Endothelial cell (in vitro differentiated cells): ENCODE data around the gene TTLL7. TPM values are rescaled to one million over a fixed set of nuclear protein-coding genes. Genes with fewer than 3 reads are reported as not detected.

Experiments
- DNase-seq: peaks from one replicate; pipeline ENCODE4 v3.0.0; 2021; ENCODE audit warnings: low spot score
- H3K27ac Mint-ChIP-seq: one replicate; pipeline ENCODE4 v1.8.0; 2021; ENCODE audit warnings: mixed read lengths, inconsistent platforms; ENCODE audit not compliant: unreplicated experiment
- H3K27me3 Mint-ChIP-seq: one replicate; pipeline ENCODE4 v1.8.0; 2021; ENCODE audit warnings: mild to moderate bottlenecking, moderate library complexity, mixed read lengths, inconsistent platforms; ENCODE audit not compliant: unreplicated experiment
- H3K36me3 Mint-ChIP-seq: one replicate; pipeline ENCODE4 v1.8.0; 2021; ENCODE audit warnings: mild to moderate bottlenecking, low read depth, mixed read lengths, inconsistent platforms; ENCODE audit not compliant: unreplicated experiment
- H3K4me1 Mint-ChIP-seq: one replicate; pipeline ENCODE4 v1.8.0; 2021; ENCODE audit warnings: mild to moderate bottlenecking, mixed read lengths, inconsistent platforms; ENCODE audit not compliant: unreplicated experiment
- H3K4me3 Mint-ChIP-seq: one replicate; pipeline ENCODE4 v1.8.0; 2021; ENCODE audit warnings: mild to moderate bottlenecking, mixed read lengths, inconsistent platforms; ENCODE audit not compliant: unreplicated experiment
- H3K9me3 Mint-ChIP-seq: one replicate; pipeline ENCODE4 v1.8.0; 2021; ENCODE audit warnings: mixed read lengths, inconsistent platforms; ENCODE audit not compliant: unreplicated experiment
- CTCF ChIP-seq: fragments of 200-600 bp; sonication (generic); IDR thresholded peaks from one replicate; pipeline ENCODE4 v1.5.0; 2021; ENCODE audit warnings: antibody characterized with exemption; ENCODE audit not compliant: unreplicated experiment
- total RNA-seq: library from RNA; stranded (reverse); fragmentation: NEBNext Ultra II Directional; extraction: Animal tissue kit (Norgen Biotek cat#: 25700); gene quantifications from one replicate; pipeline ENCODE4 v1.2.1, GENCODE V29; 2021; ENCODE audit not compliant: unreplicated experiment

Gene TTLL7
- total RNA-seq, 1 donor from 2014 or later: 2.7 TPM

- no peak for TF ChIP-seq CTCF
- Mint-ChIP-seq H3K27ac (no peak overlapping the region), H3K36me3 (no peaks in the 10 kb centered on the region), H3K27me3 (no peaks in the 10 kb centered on the region), H3K4me3 (no peak overlapping the region), H3K9me3 (no peaks in the 10 kb centered on the region), H3K4me1 (no peaks in the 10 kb centered on the region)
- no peak for DNase-seq
These were observed 86.1 kb downstream of the TTLL7 start for GRCh38 chr1:83912876-83913275.

- no peak for DNase-seq
- TF ChIP-seq CTCF: no peak
- no peaks in the 10 kb centered on the region for H3K27me3 Mint-ChIP-seq
- H3K9me3 Mint-ChIP-seq: no peaks in the 10 kb centered on the region
- no peaks in the 10 kb centered on the region for H3K4me1 Mint-ChIP-seq
- no peak overlapping the region for H3K4me3 Mint-ChIP-seq
- H3K27ac Mint-ChIP-seq: no peak overlapping the region
- H3K36me3 Mint-ChIP-seq: no peaks in the 10 kb centered on the region
These were observed 88.5 kb downstream of the TTLL7 start for GRCh38 chr1:83910461-83910860.

GRCh38 chr1:83909687-83910086 is 89.2 kb downstream of the TTLL7 start:
- no peak for DNase-seq

GRCh38 chr1:83905315-83905907 is 93.5 kb downstream of the TTLL7 start:
- DNase-seq: peak; percentile 5
- Mint-ChIP-seq H3K36me3 (no peaks in the 10 kb centered on the region), H3K4me3 (no peak overlapping the region), H3K27me3 (no peaks in the 10 kb centered on the region), H3K9me3 (no peaks in the 10 kb centered on the region), H3K4me1 (no peaks in the 10 kb centered on the region), H3K27ac (no peak overlapping the region)
- peak; percentile 86 for TF ChIP-seq CTCF

More at GRCh38 chr1:83909687-83910086, 89.2 kb downstream of the TTLL7 start:
- Mint-ChIP-seq H3K27ac (no peak overlapping the region), H3K9me3 (no peaks in the 10 kb centered on the region), H3K27me3 (no peaks in the 10 kb centered on the region), H3K4me3 (no peak overlapping the region), H3K36me3 (no peaks in the 10 kb centered on the region), H3K4me1 (no peaks in the 10 kb centered on the region)
- no peak for TF ChIP-seq CTCF

GRCh38 chr1:83901547-83902155 is 97.3 kb downstream of the TTLL7 start:
- Mint-ChIP-seq H3K4me3 (no peak overlapping the region), H3K4me1 (no peaks in the 10 kb centered on the region), H3K27ac (no peak overlapping the region), H3K27me3 (no peaks in the 10 kb centered on the region), H3K36me3 (no peaks in the 10 kb centered on the region), H3K9me3 (no peaks in the 10 kb centered on the region)
- DNase-seq: no peak
- no peak for TF ChIP-seq CTCF
